ENCODE results near the gene TTC24.

The TTC24 gene

DNA sequence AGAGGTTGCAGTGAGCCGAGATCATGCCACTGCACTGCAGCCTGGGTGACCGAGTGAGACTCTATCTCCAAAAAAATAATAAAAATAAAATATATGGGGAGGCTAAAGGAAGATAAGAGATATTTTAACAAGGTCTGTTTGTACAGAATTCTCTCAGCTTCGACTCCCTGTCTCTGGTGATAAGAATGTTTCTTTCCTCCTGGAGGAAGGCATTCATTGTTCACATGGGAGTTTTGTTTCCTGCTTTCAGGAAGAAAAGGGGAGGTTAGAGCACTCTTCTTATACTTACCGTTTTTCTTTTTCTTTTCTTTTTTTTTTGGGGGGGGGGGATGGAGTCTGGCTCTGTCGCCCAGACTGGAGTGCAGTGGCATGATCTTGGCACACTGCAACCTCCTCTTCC is 10.0 kb downstream of the TTC24 start:
- no peak overlapping the region for H3K27ac ChIP-seq
- TF ChIP-seq ZFX (IDR thresholded peaks at IDR 0.05), result no peak

DNA sequence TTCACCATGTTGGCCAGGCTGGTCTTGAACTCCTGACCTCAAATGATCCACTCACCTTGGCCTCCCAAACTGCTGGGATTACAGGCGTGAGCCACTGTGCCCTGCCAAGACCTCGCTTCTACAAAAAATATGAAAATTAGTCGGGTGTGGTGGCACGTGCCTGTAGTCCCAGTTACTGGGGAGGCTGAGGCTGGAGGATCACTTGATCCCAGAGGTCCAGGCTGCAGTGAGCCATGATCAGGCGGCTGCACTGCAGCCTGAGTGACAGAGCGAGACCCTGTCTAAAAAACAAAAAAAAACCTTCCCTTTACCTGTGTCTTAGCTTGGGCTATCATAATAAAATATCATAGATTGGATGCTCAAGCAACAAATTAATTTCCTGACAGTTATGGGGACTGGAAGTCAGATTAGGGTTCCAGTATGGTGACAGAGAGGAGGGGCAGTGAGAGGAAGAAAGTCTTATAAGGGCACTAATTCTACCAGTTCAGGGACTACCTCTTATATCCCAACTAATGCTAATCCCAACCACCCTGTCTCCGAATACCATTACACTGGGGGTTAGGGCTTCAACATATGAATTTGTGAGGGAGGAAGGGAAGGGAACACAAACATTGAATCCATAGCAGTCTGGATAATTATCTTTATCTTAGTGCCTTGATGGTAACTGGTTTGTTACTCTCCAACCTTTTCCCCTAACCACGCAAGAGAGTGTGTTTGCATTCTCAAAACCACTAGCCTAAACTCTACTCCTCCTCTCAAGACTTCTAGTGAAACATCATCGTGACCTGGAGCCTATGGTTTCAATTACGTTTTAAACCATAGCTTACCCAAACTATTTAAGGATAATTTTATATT is 11.0 kb downstream of the TTC24 start:
- TF ChIP-seq, protein P1, sequence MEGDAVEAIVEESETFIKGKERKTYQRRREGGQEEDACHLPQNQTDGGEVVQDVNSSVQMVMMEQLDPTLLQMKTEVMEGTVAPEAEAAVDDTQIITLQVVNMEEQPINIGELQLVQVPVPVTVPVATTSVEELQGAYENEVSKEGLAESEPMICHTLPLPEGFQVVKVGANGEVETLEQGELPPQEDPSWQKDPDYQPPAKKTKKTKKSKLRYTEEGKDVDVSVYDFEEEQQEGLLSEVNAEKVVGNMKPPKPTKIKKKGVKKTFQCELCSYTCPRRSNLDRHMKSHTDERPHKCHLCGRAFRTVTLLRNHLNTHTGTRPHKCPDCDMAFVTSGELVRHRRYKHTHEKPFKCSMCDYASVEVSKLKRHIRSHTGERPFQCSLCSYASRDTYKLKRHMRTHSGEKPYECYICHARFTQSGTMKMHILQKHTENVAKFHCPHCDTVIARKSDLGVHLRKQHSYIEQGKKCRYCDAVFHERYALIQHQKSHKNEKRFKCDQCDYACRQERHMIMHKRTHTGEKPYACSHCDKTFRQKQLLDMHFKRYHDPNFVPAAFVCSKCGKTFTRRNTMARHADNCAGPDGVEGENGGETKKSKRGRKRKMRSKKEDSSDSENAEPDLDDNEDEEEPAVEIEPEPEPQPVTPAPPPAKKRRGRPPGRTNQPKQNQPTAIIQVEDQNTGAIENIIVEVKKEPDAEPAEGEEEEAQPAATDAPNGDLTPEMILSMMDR (conservative IDR thresholded peaks at IDR 0.05), result no peak
- TF ChIP-seq ZFX (IDR thresholded peaks at IDR 0.05), result no peak
- H3K27ac ChIP-seq, result no peak overlapping the region

DNA sequence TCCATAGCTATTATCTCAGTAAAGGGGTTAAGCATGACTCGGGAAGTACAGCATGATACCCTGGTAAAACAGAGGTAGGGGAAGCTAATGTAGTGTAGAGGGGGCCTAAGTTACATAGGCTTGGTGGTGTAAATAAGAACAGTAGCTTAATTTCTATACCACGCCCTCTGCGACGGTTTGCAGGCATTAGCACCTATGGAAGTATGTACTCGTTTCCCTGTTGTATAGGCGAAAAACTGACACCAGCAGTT is 11.6 kb downstream of the TTC24 start:
- no peak for TF ChIP-seq ZFX (IDR thresholded peaks at IDR 0.05)
- TF ChIP-seq, protein P1 (conservative IDR thresholded peaks at IDR 0.05), result no peak
- H3K27ac ChIP-seq, result peak overlapping the region; percentile 92

DNA sequence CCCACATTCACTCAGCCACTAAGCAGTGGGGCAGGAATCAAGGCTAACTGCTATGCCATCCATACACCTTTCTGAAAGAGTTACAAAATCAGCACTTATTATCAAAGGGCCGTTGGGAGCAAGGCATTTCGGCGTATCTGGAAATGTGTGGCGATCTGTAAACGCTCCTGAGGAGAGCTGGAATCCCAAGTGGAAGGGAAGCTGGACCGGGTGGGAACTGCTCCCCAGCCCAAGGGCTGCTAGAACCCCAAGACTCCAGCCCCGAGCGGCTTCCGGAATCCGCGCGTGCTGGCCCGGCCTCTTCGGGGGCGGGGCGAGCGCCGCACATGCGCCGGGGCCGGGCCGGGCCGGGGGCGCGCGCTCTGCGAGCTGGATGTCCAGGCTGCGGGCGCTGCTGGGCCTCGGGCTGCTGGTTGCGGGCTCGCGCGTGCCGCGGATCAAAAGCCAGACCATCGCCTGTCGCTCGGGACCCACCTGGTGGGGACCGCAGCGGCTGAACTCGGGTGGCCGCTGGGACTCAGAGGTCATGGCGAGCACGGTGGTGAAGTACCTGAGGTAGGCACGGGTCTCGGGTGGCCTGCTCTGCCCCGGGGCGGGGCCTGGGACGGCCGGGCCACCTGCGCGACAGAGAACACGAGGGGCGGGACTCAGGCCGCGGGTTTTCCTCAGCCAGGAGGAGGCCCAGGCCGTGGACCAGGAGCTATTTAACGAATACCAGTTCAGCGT is 12.1 kb downstream of the TTC24 start, which contains the start of gene NAXE:
NAXE (plus strand) TSS at position 345 of the 726 bp plus-strand sequence; CDS start at position 374, 29 bp downstream.
- peak; percentile 95 for TF ChIP-seq ZFX (IDR thresholded peaks at IDR 0.05)
- TF ChIP-seq, protein P1 (conservative IDR thresholded peaks at IDR 0.05), result no peak
- peak within 1 kb of the TSS; percentile 92 for H3K27ac ChIP-seq

DNA sequence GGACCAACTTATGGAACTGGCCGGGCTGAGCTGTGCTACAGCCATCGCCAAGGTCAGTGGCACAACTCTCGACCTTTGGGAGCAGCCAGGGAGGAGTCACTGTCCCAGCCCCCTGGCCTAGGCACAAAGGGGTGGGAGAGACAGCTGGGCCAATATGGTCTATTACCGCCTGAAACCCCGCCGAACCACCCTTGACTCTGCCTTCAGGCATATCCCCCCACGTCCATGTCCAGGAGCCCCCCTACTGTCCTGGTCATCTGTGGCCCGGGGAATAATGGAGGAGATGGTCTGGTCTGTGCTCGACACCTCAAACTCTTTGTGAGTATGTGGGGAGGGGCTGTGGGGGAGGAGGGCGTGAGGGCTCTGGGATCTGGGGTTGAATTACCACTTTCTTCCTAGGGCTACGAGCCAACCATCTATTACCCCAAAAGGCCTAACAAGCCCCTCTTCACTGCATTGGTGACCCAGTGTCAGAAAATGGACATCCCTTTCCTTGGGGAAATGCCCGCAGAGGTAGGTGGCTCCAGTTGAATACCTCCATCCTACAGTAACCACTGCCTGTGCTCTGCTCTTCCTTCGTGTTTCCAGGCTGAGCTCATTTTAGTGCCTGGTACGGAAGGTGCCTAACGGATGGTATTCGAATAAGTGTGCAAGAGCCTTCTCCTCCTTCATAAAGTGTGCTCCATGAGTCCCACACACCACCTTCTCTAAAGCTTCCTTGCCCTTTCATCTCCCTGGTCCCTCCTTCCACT is 12.8 kb downstream of the TTC24 start:
- no peak; the same call in none of the 2 replicates for TF ChIP-seq ZFX (IDR thresholded peaks at IDR 0.05)
- TF ChIP-seq, protein P1 (conservative IDR thresholded peaks at IDR 0.05), result no peak
- H3K27ac ChIP-seq, result peak overlapping the region; percentile 92

DNA sequence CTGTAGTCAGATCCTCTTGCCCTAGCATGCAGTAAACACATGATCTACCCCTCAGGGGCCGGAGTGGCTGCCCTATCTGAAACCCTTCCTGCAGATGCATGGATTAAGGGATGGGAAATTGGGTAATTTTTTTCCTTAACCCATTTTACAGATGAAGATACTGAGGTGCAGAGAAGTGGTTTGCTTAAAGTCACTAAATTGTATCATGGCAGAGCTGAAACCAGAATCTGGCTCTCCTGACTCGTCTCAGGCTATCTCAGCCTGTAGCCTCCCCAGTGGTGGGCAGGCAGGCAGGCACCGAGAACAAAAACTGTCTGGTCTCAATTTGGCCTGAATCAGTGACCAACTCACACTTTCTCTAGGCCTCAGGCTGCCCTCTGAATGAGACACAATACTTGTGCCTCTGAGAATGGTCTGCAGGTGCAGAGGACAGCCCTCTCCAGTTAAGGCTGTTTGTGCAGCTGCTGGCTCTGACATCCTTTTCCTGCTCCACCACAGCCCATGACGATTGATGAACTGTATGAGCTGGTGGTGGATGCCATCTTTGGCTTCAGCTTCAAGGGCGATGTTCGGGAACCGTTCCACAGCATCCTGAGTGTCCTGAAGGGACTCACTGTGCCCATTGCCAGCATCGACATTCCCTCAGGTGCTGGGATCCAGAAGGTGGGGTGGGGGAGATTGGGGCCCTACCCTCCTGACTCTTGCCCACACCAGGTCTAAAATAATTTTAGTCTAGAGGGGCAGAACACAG is 13.6 kb downstream of the TTC24 start:
- no peak overlapping the region for H3K27ac ChIP-seq

DNA sequence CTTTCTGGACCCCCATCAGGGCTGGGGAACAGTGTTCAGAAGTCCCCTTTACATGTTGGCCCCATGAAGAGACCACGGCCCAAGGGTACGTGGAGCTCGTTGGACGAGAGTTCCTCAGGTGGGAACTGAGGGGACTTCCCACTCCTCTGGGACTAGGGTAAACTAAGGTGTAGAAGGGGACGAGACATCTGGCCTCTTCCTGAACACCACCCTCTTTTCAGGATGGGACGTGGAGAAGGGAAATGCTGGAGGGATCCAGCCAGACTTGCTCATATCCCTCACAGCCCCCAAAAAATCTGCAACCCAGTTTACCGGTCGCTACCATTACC is 14.1 kb downstream of the TTC24 start:
- no peak for TF ChIP-seq ZFX (IDR thresholded peaks at IDR 0.05)
- TF ChIP-seq, protein P1 (conservative IDR thresholded peaks at IDR 0.05), result no peak
- no peak overlapping the region for H3K27ac ChIP-seq

More for the DNA sequence above, 13.6 kb downstream of the TTC24 start:
- no peak for TF ChIP-seq ZFX (IDR thresholded peaks at IDR 0.05)
- TF ChIP-seq, protein P1 (conservative IDR thresholded peaks at IDR 0.05), result no peak
